Activated T-helper 2 cell treated with anti-CD3 and anti-CD28 coated beads, Interferon-gamma antibody, Interleukin-2, Interleukin-4, amounts not matched to agents 10 μg/mL and 5 μg/mL and 100 μg/mL, durations not matched to agents 14 hours and 24 hours and 36 hours (primary cell): ENCODE results near the gene MIP. TPM values are rescaled to one million over a fixed set of nuclear protein-coding genes. Genes with fewer than 3 reads are reported as not detected.
A peak's percentile ranks its signal among the peaks of the same experiment; 100 is the strongest.
"Not testable (repeated sequence)": the region's sequence is repeated elsewhere in the genome, so short reads cannot be mapped to it uniquely, and the experiment has no call there.

ENCODE experiments used
- DNase-seq: peaks from one replicate; pipeline ENCODE4 v3.0.0; 2021; ENCODE audit warnings: low spot score
- H3K27ac Mint-ChIP-seq: one replicate; pipeline ENCODE4 v1.8.0; 2021; ENCODE audit warnings: mixed read lengths
- H3K27me3 Mint-ChIP-seq: one replicate; pipeline ENCODE4 v1.8.0; 2021; ENCODE audit warnings: low read depth, mixed read lengths
- H3K36me3 Mint-ChIP-seq: one replicate; pipeline ENCODE4 v1.8.0; 2021; ENCODE audit warnings: low read depth, mixed read lengths
- H3K4me1 Mint-ChIP-seq: one replicate; pipeline ENCODE4 v1.8.0; 2021; ENCODE audit warnings: low read depth, mixed read lengths
- H3K4me3 Mint-ChIP-seq: one replicate; pipeline ENCODE4 v1.8.0; 2021; ENCODE audit warnings: low read depth, mild to moderate bottlenecking, moderate library complexity, mixed read lengths
- H3K9me3 Mint-ChIP-seq: one replicate; pipeline ENCODE4 v1.8.0; 2021; ENCODE audit warnings: mixed read lengths
- intact Hi-C: fragments of 100-400 bp; cut with micrococcal nuclease; formaldehyde crosslinking; loops from one replicate; pipeline ENCODE4 v1.15.1; 2023
- total RNA-seq: library from RNA; stranded (reverse); gene quantifications from 2 replicates; pipeline ENCODE4 v1.2.3, GENCODE V29; 2022

The MIP gene
- not detected in 2 replicates for total RNA-seq

- Mint-ChIP-seq H3K4me1 (peaks cover 5% of the 10 kb centered on the region), H3K36me3 (no peaks in the 10 kb centered on the region), H3K4me3 (no peak within 1 kb of the TSS), H3K27me3 (no peaks in the 10 kb centered on the region), H3K27ac (no peak within 1 kb of the TSS), H3K9me3 (no peaks in the 10 kb centered on the region)
- intact Hi-C loops = no loop called here
- DNase-seq = no peak
These were observed at the start of gene MIP for GRCh38 chr12:56454557-56454956. TSS of gene MIP (minus strand) at chr12:56454657. CDS start at chr12:56454613, 44 bp downstream.

GRCh38 chr12:56499879-56500278, 45.4 kb upstream of the MIP start:
- H3K9me3 Mint-ChIP-seq, H3K4me3 Mint-ChIP-seq, H3K36me3 Mint-ChIP-seq, DNase-seq, H3K4me1 Mint-ChIP-seq, H3K27ac Mint-ChIP-seq, intact Hi-C loops, H3K27me3 Mint-ChIP-seq: not testable (repeated sequence)

GRCh38 chr12:56499452-56499851, 45.0 kb upstream of the MIP start:
- intact Hi-C loops, H3K4me3 Mint-ChIP-seq, H3K4me1 Mint-ChIP-seq, DNase-seq, H3K36me3 Mint-ChIP-seq, H3K27me3 Mint-ChIP-seq, H3K9me3 Mint-ChIP-seq, H3K27ac Mint-ChIP-seq: not testable (repeated sequence)

GRCh38 chr12:56498126-56498902, 43.9 kb upstream of the MIP start:
- DNase-seq, H3K27me3 Mint-ChIP-seq, H3K9me3 Mint-ChIP-seq, intact Hi-C loops, H3K27ac Mint-ChIP-seq, H3K4me3 Mint-ChIP-seq, H3K36me3 Mint-ChIP-seq, H3K4me1 Mint-ChIP-seq: not testable (repeated sequence)

- intact Hi-C loops, H3K4me1 Mint-ChIP-seq, H3K27me3 Mint-ChIP-seq, H3K9me3 Mint-ChIP-seq, H3K36me3 Mint-ChIP-seq, H3K27ac Mint-ChIP-seq: not testable (repeated sequence)
- peak overlapping the region; percentile 30 for H3K4me3 Mint-ChIP-seq
- DNase-seq = peak; percentile 38
These were observed 42.2 kb upstream of the MIP start for GRCh38 chr12:56496704-56497103.

GRCh38 chr12:56494481-56494880, 40.0 kb upstream of the MIP start:
- H3K36me3 Mint-ChIP-seq, H3K4me1 Mint-ChIP-seq, DNase-seq, H3K9me3 Mint-ChIP-seq, intact Hi-C loops, H3K27ac Mint-ChIP-seq, H3K4me3 Mint-ChIP-seq: not testable (repeated sequence)
- peaks cover 21% of the 10 kb centered on the region for H3K27me3 Mint-ChIP-seq

- H3K27ac Mint-ChIP-seq, H3K4me3 Mint-ChIP-seq, H3K4me1 Mint-ChIP-seq, DNase-seq, H3K9me3 Mint-ChIP-seq, intact Hi-C loops, H3K36me3 Mint-ChIP-seq: not testable (repeated sequence)
- peaks cover 26% of the 10 kb centered on the region for H3K27me3 Mint-ChIP-seq
These were observed 39.6 kb upstream of the MIP start for GRCh38 chr12:56494106-56494415.

GRCh38 chr12:56493409-56494105, 39.1 kb upstream of the MIP start:
- H3K27me3 Mint-ChIP-seq = peaks cover 26% of the 10 kb centered on the region
- H3K4me1 Mint-ChIP-seq, H3K27ac Mint-ChIP-seq, DNase-seq, H3K9me3 Mint-ChIP-seq, H3K36me3 Mint-ChIP-seq, H3K4me3 Mint-ChIP-seq, intact Hi-C loops: not testable (repeated sequence)

GRCh38 chr12:56490360-56490759, 35.9 kb upstream of the MIP start:
- no peaks in the 10 kb centered on the region for H3K9me3 Mint-ChIP-seq
- DNase-seq = no peak
- no peak overlapping the region for H3K4me3 Mint-ChIP-seq
- H3K27ac Mint-ChIP-seq = no peak overlapping the region
- intact Hi-C loops = no loop called here
- peaks cover 42% of the 10 kb centered on the region for H3K27me3 Mint-ChIP-seq
- H3K4me1 Mint-ChIP-seq = peaks cover 12% of the 10 kb centered on the region
- H3K36me3 Mint-ChIP-seq = peaks cover 4% of the 10 kb centered on the region

- Mint-ChIP-seq H3K9me3 (no peaks in the 10 kb centered on the region), H3K27ac (no peak within 1 kb of the TSS), H3K4me1 (peaks cover 12% of the 10 kb centered on the region), H3K4me3 (peak within 1 kb of the TSS; percentile 83), H3K27me3 (peaks cover 41% of the 10 kb centered on the region), H3K36me3 (peaks cover 4% of the 10 kb centered on the region)
- intact Hi-C loops = no loop called here
- peak; percentile 54 for DNase-seq
These were observed 33.8 kb upstream of the MIP start, which contains the start of gene GLS2 for GRCh38 chr12:56488041-56488955. TSS of gene GLS2 (minus strand) at chr12:56488161. CDS start at chr12:56488118, 43 bp downstream.

- peaks cover 39% of the 10 kb centered on the region for H3K27me3 Mint-ChIP-seq
- peaks cover 12% of the 10 kb centered on the region for H3K4me1 Mint-ChIP-seq
- H3K4me3 Mint-ChIP-seq = peak overlapping the region; percentile 83
- DNase-seq = no peak
- H3K27ac Mint-ChIP-seq = no peak overlapping the region
- H3K36me3 Mint-ChIP-seq = peaks cover 4% of the 10 kb centered on the region
- intact Hi-C loops = no loop called here
- no peaks in the 10 kb centered on the region for H3K9me3 Mint-ChIP-seq
These were observed 33.1 kb upstream of the MIP start for GRCh38 chr12:56487448-56488040.

- Mint-ChIP-seq H3K4me3 (no peak overlapping the region), H3K27ac (no peak overlapping the region), H3K27me3 (peaks cover 36% of the 10 kb centered on the region), H3K36me3 (peaks cover 4% of the 10 kb centered on the region), H3K9me3 (no peaks in the 10 kb centered on the region), H3K4me1 (peaks cover 12% of the 10 kb centered on the region)
- no peak for DNase-seq
- intact Hi-C loops = no loop called here
These were observed 32.2 kb upstream of the MIP start for GRCh38 chr12:56486694-56487093.
